ENCODE data around the gene RND3. TPM values are rescaled to one million over a fixed set of nuclear protein-coding genes. Genes with fewer than 3 reads are reported as not detected.
A peak's percentile ranks its signal among the peaks of the same experiment; 100 is the strongest.

The RND3 gene
- total RNA-seq, 1 donor from 2014 or later: 19.2 TPM

GRCh38 chr2:150476809-150477302 is 10.6 kb downstream of the RND3 start:
- DNase-seq (ENCODE audit: low spot score) (no peak), ATAC-seq (peak; percentile 70)

- no peak for DNase-seq (ENCODE audit: low spot score)
- no peak for ATAC-seq
Measured at GRCh38 chr2:150476286-150476685, 11.2 kb downstream of the RND3 start.

- no peak for DNase-seq (ENCODE audit: low spot score)
- no peak for ATAC-seq
Measured at GRCh38 chr2:150475479-150476250, 11.8 kb downstream of the RND3 start.

- ATAC-seq (no peak), DNase-seq (ENCODE audit: low spot score) (no peak)
Measured at GRCh38 chr2:150474326-150475074, 13.0 kb downstream of the RND3 start.

GRCh38 chr2:150473767-150474166 is 13.7 kb downstream of the RND3 start:
- DNase-seq (ENCODE audit: low spot score) (no peak), ATAC-seq (no peak)

- no peak for DNase-seq (ENCODE audit: low spot score)
Measured at GRCh38 chr2:150472511-150472899, 15.0 kb downstream of the RND3 start.

GRCh38 chr2:150471813-150472510 is 15.5 kb downstream of the RND3 start:
- ATAC-seq (no peak), DNase-seq (ENCODE audit: low spot score) (no peak)

More at GRCh38 chr2:150472511-150472899, 15.0 kb downstream of the RND3 start:
- ATAC-seq: peak; percentile 58

- DNase-seq (ENCODE audit: low spot score) (no peak), ATAC-seq (no peak)
Measured at GRCh38 chr2:150470435-150470834, 17.0 kb downstream of the RND3 start.

- DNase-seq (ENCODE audit: low spot score): no peak
- ATAC-seq: no peak
Measured at GRCh38 chr2:150469706-150470274, 17.7 kb downstream of the RND3 start.

- no peak for ATAC-seq
Measured at GRCh38 chr2:150468350-150468960, 19.0 kb downstream of the RND3 start.

GRCh38 chr2:150467621-150467963 is 19.9 kb downstream of the RND3 start:
- ATAC-seq (no peak), DNase-seq (ENCODE audit: low spot score) (no peak)

More at GRCh38 chr2:150468350-150468960, 19.0 kb downstream of the RND3 start:
- DNase-seq (ENCODE audit: low spot score): no peak

- no peak for DNase-seq (ENCODE audit: low spot score)
- ATAC-seq: no peak
Measured at GRCh38 chr2:150466741-150467620, 20.5 kb downstream of the RND3 start.

GRCh38 chr2:150465703-150466569 is 21.5 kb downstream of the RND3 start:
- no peak for DNase-seq (ENCODE audit: low spot score)
- ATAC-seq: peak; percentile 25

GRCh38 chr2:150464986-150465385 is 22.5 kb downstream of the RND3 start:
- DNase-seq (ENCODE audit: low spot score) (no peak), ATAC-seq (no peak)

- ATAC-seq (no peak), DNase-seq (ENCODE audit: low spot score) (no peak)
Measured at GRCh38 chr2:150464270-150464669, 23.2 kb downstream of the RND3 start.

- no peak for DNase-seq (ENCODE audit: low spot score)
- no peak for ATAC-seq
Measured at GRCh38 chr2:150462770-150463169, 24.7 kb downstream of the RND3 start.

GRCh38 chr2:150459281-150459680 is 28.2 kb downstream of the RND3 start:
- ATAC-seq (no peak), DNase-seq (ENCODE audit: low spot score) (no peak)

GRCh38 chr2:150450765-150451164 is 36.7 kb downstream of the RND3 start:
- no peak for DNase-seq (ENCODE audit: low spot score)
- ATAC-seq: no peak

- no peak for ATAC-seq
- DNase-seq (ENCODE audit: low spot score): no peak
Measured at GRCh38 chr2:150449856-150450255, 37.6 kb downstream of the RND3 start.

All from left lobe of liver (tissue), 2 donors.